Hepatocyte (in vitro differentiated cells): Measurements from ENCODE around the gene TMEM14C. TPM values are rescaled to one million over a fixed set of nuclear protein-coding genes. Genes with fewer than 3 reads are reported as not detected.

Experiments used
- DNase-seq: peaks from one replicate; pipeline ENCODE4 v3.0.0-alpha.2; 2016; ENCODE audit warnings: low spot score
- H2AFZ ChIP-seq: fragments of 200-600 bp; sonication (generic); 2 replicates; pipeline ENCODE4 v1.6.0; 2016; ENCODE audit warnings: antibody characterized with exemption, mild to moderate bottlenecking
- H3K27ac ChIP-seq: fragments of 200-600 bp; sonication (generic); 2 replicates; pipeline ENCODE4 v1.5.1; 2016; ENCODE audit warnings: mild to moderate bottlenecking
- H3K27me3 ChIP-seq: fragments of 200-600 bp; sonication (generic); 2 replicates; pipeline ENCODE4 v1.6.1; 2016
- H3K36me3 ChIP-seq: fragments of 200-600 bp; sonication (generic); replicated peaks from 2 replicates; pipeline ENCODE4 v1.5.1; 2016; ENCODE audit warnings: low read depth; ENCODE audit not compliant: insufficient read depth
- H3K4me1 ChIP-seq: fragments of 200-600 bp; sonication (generic); 2 replicates; pipeline ENCODE4 v1.5.1; 2016; ENCODE audit warnings: mild to moderate bottlenecking, moderate library complexity; ENCODE audit not compliant: insufficient read depth
- H3K4me2 ChIP-seq: fragments of 200-600 bp; sonication (generic); 2 replicates; pipeline ENCODE4 v1.6.0; 2016
- H3K4me3 ChIP-seq: fragments of 200-600 bp; sonication (generic); 2 replicates; pipeline ENCODE4 v1.5.1; 2016; ENCODE audit warnings: mild to moderate bottlenecking
- H3K79me2 ChIP-seq: fragments of 200-600 bp; sonication (generic); 2 replicates; pipeline ENCODE4 v1.6.0; 2017; ENCODE audit warnings: mild to moderate bottlenecking
- H3K9me2 ChIP-seq: fragments of 200-600 bp; sonication (generic); replicated peaks from 2 replicates; pipeline ENCODE4 v1.6.0; 2017; ENCODE audit warnings: mild to moderate bottlenecking; ENCODE audit not compliant: insufficient read depth
- H3K9me3 ChIP-seq: fragments of 200-600 bp; sonication (generic); 2 replicates; pipeline ENCODE4 v1.5.1; 2016; ENCODE audit warnings: low read depth, mild to moderate bottlenecking
- H4K20me1 ChIP-seq: fragments of 200-600 bp; sonication (generic); 2 replicates; pipeline ENCODE4 v1.6.0; 2016; ENCODE audit warnings: mild to moderate bottlenecking; ENCODE audit not compliant: insufficient read depth, poor library complexity, severe bottlenecking
- CTCF ChIP-seq: fragments of 200-600 bp; sonication (generic); IDR thresholded peaks from 2 replicates; pipeline ENCODE4 v1.5.1; 2016; ENCODE audit warnings: antibody characterized with exemption, mild to moderate bottlenecking; ENCODE audit not compliant: poor library complexity
- EZH2 ChIP-seq: fragments of 200-600 bp; sonication (generic); IDR thresholded peaks from 2 replicates; pipeline ENCODE4 v1.6.1; 2016; ENCODE audit warnings: antibody characterized with exemption, mild to moderate bottlenecking, borderline replicate concordance
- EZH2phosphoT487 ChIP-seq: fragments of 200-600 bp; sonication (generic); IDR thresholded peaks from one replicate; pipeline ENCODE4 v1.6.1; 2018; ENCODE audit warnings: antibody characterized with exemption, mild to moderate bottlenecking, low read depth, moderate library complexity; ENCODE audit not compliant: unreplicated experiment, severe bottlenecking
- WGBS: methylation state at CpG from one replicate; pipeline ENCODE4 v1.1.6; 2016; ENCODE audit warnings: low lambda C conversion rate; ENCODE audit errors: missing lambda C conversion rate; 5-methylcytosine and 5-hydroxymethylcytosine counted together
- polyA plus RNA-seq: library from polyadenylated mRNA; unstranded; fragments of >200 nt; fragmentation: Nextera tagmentation; extraction: Ambion mirVana; gene quantifications from 2 replicates; pipeline ENCODE4 v1.2.1, GENCODE V29; 2016
- total RNA-seq: library from RNA; depleted of rRNA; stranded (reverse); fragments of >200 nt; gene quantifications from 2 replicates; pipeline ENCODE4 v1.2.3, GENCODE V29; 2014

The TMEM14C gene
- total RNA-seq (155 and 181 TPM in 2 replicates), polyA plus RNA-seq (170 and 176 TPM in 2 replicates)

DNA sequence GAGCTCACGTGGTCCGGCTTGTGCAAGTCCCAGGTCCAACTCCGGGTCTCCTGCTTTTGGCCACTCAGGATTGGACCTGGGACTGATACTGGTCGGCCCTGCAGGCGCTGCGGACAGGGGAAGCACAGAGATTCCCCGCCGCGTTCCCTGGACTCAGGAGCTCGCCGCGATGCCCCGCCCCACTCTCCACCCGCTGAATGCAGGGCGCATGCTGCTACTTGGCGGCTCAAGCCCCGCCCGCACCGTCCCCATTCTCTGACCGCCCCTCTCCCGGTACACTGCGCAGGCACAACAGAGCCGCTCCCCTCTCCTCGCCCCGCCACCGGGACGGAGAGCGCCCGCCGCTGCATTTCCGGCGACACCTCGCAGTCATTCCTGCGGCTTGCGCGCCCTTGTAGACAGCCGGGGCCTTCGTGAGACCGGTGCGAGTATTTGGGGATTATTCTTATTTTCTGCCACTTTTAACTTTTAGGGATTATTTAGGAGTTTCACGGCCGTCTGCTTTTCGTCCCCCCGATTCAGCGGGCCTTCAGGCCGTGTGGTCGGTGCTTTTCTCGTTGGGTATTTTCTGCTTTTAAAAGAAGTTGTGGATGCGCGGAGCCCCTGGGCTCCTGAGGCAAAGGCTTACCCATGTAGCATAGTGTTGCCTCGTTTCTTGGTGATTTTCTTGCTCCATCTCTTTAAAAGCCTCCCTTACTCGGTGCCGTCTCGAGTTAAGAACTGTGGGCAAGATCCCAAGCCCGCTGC lies at the start of gene TMEM14C:
Gene TMEM14C, plus strand, starts transcription at position 251 of the 747 bp plus-strand sequence. CDS start 1,544 bp downstream, outside the sequence.
- Histone ChIP-seq H3K27ac (peak within 1 kb of the TSS; percentile 94), H4K20me1 (no peaks in the 10 kb centered on the region), H2AFZ (peak within 1 kb of the TSS; percentile 87), H3K79me2 (peaks cover 33% of the 10 kb centered on the region), H3K4me3 (peak within 1 kb of the TSS; percentile 66), H3K4me2 (peak within 1 kb of the TSS; percentile 75), H3K9me3 (no peaks in the 10 kb centered on the region), H3K36me3 (no peaks in the 10 kb centered on the region), H3K4me1 (peaks cover 21% of the 10 kb centered on the region), H3K9me2 (no peaks in the 10 kb centered on the region), H3K27me3 (no peaks in the 10 kb centered on the region)
- WGBS, result under 1% methylated on average over 53 of the region's 55 CpGs
- TF ChIP-seq EZH2phosphoT487, result no peak
- TF ChIP-seq EZH2, result no peak
- no peak for TF ChIP-seq CTCF
- peak; percentile 99 for DNase-seq

- no peak overlapping the region for H3K4me2 ChIP-seq
- H3K36me3 ChIP-seq, result no peaks in the 10 kb centered on the region
- no peaks in the 10 kb centered on the region for H3K27me3 ChIP-seq
- DNase-seq, result no peak
- no peak overlapping the region for H3K27ac ChIP-seq
- TF ChIP-seq CTCF (no peak), EZH2 (no peak), EZH2phosphoT487 (no peak)
- no peaks in the 10 kb centered on the region for H3K79me2 ChIP-seq
- WGBS, result 92% methylated on average over 7 of the region's 7 CpGs
- no peak overlapping the region for H2AFZ ChIP-seq
- H4K20me1 ChIP-seq, result no peaks in the 10 kb centered on the region
- H3K9me2 ChIP-seq, result no peaks in the 10 kb centered on the region
- no peaks in the 10 kb centered on the region for H3K9me3 ChIP-seq
- no peak overlapping the region for H3K4me3 ChIP-seq
- H3K4me1 ChIP-seq, result no peaks in the 10 kb centered on the region
Measured at GRCh38 chr6:10676403-10676802, 46.5 kb upstream of the TMEM14C start.

DNA sequence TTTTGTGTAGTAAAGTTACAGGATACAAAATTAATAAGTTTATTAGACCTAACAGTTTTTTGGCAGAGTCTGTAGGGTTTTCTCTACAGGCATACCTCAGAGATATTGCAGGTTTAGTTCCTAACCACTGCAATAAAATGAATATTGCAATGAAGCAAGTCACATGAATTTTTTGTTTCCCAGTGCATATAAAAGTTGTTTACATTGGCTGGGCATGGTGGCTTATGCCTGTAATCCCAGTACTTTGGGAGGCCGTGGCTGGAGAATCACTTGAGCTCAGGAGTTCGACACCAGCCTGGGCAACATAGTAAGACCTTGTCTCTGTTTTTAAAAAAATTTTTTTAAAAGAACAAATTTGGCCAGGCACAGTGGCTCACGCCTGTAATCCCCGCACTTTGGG lies 44.4 kb upstream of the TMEM14C start:
- no peak overlapping the region for H3K4me3 ChIP-seq
- H3K9me2 ChIP-seq, result no peaks in the 10 kb centered on the region
- WGBS, result 86% methylated on average over 4 of the region's 4 CpGs
- no peak for TF ChIP-seq CTCF
- TF ChIP-seq EZH2phosphoT487, result no peak
- no peak for TF ChIP-seq EZH2
- H3K4me2 ChIP-seq, result no peak overlapping the region
- DNase-seq, result no peak
- H3K9me3 ChIP-seq, result no peaks in the 10 kb centered on the region
- no peak overlapping the region for H3K27ac ChIP-seq
- H3K79me2 ChIP-seq, result no peaks in the 10 kb centered on the region
- no peak overlapping the region for H2AFZ ChIP-seq
- no peaks in the 10 kb centered on the region for H4K20me1 ChIP-seq
- H3K4me1 ChIP-seq, result peaks cover 10% of the 10 kb centered on the region
- no peaks in the 10 kb centered on the region for H3K27me3 ChIP-seq
- H3K36me3 ChIP-seq, result no peaks in the 10 kb centered on the region
